Dermis microvascular lymphatic vessel endothelial cell (primary cell): ENCODE measurements around the gene LRRK1. TPM values are rescaled to one million over a fixed set of nuclear protein-coding genes. Genes with fewer than 3 reads are reported as not detected.

Source experiments
- DNase-seq, 2 donors: peaks; one replicate each; pipeline versions ENCODE4 v3.0.0 to v3.0.0-alpha.2; 2010; ENCODE audit warnings: low read depth in 2 of 2
- total RNA-seq: library from RNA; depleted of rRNA; stranded (reverse); fragments of >200 nt; gene quantifications from 2 replicates; pipeline ENCODE4 v1.2.1, GENCODE V29; 2014

LRRK1 gene
- total RNA-seq, 1 donor from 2014 or later = 5.9 TPM

DNA sequence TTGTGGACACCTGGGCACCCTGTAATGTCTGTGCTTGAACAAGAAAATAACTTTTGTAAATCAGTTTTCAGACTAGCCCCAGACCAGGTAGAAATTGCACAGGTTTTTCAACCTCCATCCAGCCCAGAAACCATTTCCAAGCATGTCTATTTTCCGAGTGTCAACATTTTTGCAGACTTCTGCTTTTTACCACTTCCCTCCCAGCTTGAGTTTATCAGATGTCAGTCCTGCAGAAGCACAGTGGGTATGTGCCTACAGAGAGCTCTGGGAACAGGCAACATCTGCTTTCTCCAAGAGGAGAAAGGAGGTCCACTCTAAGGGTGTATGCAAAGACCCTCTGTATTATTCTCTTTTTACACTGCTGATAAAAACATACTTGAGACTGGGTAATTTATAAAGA is 83.9 kb downstream of the LRRK1 start:
- no peak for DNase-seq

DNA sequence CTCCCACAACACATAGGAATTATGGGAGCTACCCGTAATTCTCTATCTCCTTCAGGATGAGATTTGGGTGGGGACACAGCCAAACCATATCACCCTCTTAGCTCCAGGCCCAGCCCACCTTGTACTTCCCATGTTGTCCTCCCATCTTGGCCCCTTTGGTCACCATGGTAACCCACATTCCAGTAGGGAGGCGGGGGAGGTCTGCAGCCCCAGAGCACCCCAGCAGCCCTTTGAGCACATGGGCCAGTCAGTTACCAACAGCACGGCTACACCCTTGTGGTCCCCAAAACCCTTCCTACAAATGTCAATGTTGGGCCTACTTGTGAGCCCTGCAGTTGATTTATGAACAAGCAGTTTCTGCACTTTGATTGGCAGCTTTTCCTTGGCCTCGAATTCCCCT is 84.5 kb downstream of the LRRK1 start:
- no peak for DNase-seq

DNA sequence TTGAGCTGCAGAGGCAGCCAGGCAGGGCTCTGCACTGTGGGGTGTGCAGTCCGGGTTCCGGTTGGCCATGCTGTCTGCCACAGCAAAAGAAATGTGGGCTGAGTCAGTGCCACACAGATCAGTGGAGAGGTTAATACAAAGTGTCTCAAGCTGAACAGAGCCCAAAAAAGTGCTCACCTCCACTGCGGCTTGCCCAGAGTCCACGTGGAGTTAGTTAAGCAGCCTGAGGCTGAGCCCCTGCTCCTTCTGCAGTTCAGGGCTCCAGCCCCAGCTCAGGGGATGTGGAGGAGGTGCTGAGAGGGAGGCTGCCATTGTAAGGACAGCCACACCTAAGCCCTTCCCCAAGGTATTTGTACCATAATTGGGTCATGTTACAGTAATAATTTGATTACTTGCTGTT is 85.3 kb downstream of the LRRK1 start:
- DNase-seq = no peak

DNA sequence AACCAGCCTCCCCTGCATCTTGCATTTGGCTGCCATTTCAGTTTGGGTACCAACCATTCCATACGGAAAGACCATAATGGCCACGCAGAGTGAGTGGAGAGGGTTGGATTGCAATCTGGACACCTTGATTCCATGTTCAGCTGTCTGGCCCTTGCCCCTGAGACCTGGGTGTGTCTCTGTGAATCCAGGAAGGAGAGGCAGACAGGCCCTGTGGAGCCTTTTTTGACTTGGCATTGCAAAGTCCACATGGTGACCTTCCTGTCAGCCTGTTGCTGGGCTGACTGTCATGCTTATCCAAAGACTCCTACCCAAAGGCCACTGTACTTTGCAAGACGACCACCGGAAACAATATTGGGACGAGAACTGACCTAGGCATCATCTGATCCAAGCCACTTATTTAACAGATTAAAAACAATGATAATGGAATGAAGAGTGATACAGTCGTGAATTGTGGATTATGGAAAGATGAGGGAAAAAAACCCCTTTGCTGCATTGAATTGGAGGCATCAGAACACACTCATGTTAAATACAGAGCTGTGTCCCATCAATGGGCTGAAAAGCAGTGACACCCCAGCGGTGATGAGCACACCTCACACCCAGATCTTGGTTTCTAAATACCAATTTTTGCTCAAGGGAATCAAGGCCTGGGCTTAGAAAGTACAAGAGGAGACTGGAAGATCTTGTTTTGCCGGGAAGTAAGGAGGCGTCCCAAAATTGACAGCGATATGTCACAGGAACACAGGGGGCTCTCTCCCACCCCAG is 86.0 kb downstream of the LRRK1 start:
- DNase-seq = no peak

DNA sequence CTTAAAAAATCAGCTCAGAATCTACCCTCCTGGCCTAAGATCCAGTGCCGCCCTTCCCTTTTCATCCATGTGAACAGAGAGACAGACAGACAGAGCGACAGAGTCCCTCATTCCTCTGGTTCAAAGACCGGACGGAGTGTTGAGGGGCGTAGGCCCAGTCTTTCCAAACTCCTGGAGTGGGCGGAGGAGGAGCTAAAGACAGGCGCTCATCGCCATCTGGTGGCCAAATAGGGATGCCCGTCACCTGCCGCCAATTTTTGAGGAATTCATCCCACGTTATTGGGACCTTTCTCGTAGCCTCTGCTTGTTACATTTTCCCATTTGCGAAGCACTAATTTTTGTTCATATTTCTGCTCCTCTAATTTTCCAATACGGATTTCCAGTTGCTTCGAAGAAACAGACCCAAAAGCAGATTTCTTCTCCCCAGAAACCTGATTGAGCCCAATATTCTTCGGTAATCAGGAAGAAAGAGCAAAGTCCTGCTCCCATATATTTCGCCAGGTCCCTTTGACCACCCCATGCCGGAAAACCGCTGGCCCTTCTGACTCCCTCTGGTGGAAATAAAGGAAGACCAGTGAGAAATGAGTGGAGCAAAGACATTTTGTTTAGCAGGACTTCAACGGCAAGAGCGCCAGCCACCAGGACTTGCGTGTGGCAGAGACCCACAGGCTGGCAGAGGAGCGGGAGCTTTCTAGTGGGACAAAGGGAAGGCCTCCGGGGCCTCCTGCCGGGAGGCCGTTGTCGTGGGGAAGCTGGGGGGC is 88.0 kb downstream of the LRRK1 start:
- peak; percentile 66 to 80 for DNase-seq

DNA sequence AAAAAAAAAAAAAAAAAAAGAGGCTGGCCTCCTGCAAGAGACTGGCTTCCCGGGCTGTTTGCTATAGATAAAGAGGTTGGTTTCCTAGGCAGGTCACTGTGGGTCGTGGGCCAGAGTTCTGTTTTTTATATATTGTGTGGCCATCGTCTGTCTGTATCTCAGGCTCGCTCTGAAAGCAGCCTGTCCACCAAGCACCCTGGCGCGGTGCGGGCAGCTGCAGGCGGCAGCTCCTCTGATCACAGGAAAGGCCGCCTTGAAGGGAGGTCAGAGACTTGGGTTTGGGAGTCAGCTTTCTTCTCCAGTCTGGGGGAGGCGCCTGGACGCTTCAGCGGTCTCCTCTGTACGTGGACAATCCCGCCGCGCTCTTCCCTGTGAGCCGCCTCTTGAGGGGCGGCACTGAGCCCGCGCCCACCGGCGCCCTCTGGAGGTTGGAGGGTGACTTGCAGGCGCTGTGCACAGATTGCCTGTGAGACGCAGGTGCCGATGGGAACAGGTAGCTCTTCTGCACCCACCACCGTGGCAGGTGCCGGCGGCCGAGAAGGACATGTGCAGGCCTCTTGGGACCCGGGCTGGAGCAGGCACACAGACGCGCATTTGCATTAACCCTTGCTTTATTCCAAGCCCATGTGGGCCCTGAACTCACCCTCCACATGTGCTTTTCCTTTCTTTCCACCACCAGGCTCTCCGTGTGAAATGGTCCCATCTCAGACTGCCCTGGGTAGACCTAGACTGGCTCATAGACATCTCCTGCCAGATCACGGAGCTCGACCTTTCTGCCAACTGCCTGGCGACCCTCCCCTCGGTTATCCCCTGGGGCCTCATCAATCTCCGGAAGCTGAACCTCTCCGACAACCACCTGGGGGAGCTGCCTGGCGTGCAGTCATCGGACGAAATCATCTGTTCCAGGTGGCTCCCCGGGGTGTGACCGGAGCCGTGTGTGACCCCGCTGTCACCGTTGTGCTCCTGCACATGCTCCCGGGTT is 89.3 kb downstream of the LRRK1 start:
- peak; percentile 47 to 80 for DNase-seq

DNA sequence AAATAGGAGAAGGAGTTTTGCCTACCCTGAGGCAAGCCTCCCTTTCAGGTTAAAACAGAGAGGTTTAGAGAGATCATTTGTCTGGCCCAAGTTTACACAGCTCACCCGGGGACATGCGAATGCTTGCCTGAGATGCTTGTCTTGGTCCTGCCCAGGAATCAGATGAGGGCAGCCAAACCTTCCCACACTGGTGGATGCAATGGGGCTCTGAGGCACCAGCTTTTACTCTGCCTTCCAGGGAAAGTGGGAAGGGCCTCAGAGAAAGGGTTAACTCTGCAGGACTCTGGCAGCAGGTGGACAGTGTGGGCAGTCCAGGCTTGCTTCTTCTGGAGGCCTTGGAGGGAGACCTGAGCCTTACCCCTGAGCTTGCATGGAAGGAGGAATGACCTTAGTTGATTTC is 90.0 kb downstream of the LRRK1 start:
- no peak for DNase-seq

DNA sequence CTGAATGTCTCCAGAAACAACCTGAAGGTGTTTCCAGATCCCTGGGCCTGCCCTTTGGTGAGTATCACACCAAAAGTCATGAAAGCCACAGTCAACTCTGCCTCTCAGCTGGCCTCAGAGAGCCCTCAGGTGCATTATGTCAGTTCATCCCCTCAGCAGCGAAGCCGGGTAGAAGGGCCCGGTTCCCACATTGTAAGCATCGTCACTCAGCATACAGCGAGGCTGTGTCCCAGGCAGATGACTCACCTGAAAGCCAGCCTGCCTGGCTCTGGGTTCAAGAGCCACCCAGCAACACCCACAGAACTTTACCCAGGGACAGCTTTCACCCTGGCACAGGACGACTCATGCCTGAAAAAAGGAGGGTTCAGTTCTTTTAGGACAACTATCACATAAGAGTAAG is 91.6 kb downstream of the LRRK1 start:
- no peak for DNase-seq

DNA sequence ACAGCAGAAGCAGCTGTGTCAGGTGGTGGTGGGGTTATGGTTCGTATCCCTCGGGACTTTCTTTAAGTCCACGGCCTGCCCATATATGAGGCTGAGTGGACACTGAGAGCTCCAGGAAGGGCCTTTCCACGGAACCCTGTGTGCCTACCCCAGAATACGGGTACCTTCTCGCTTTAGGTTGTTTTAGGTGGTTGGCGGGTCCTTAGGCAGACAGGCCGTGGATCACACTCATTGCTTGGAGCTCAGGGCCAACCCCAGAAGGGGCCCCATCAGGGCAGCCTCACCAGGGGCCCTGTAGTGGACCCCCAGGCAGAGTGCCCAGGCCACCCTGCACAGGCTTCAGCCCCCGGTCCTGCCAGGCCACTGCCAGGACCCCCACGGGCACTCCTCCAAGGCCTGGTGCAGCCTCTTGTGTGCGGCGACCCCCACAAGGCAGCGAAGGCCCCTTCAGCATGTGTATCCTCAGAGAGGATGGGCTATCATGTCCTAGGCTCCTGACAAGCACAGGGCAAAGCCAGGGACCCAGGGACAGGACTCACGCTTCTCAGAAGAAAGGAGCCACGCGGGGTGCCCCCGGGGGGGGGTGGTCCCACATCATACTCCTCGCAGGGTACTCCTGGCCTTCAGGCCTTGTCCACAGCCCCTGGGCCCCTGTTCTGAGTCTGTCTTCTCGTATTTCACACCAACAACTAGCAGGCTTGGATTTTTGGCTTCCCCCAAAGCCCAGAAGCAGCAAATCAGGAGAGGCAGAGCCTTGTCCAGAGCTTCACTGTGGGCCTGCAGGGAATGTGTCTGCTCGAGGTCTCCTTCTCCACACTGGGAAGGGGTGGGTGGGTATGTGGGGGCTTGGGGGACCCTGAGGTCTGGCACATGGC is 93.4 kb downstream of the LRRK1 start:
- no peak for DNase-seq

DNA sequence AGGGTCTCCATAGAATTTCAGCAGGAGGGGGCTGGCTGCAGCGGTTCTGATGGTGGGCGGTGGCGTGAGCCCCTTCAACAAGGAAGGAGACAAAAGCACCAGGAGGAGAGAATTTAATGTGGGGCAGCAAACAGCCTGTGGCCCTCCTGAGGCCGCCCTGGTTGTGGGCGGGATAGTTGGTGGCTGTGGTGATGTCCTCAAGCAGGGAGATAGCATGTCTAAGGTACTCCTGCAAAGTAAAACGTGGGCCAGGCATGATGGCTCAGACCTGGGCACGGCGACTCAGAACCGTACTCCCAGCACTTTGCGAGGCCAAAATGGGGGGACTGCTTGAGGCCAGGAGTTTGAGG is 94.0 kb downstream of the LRRK1 start:
- DNase-seq = no peak

DNA sequence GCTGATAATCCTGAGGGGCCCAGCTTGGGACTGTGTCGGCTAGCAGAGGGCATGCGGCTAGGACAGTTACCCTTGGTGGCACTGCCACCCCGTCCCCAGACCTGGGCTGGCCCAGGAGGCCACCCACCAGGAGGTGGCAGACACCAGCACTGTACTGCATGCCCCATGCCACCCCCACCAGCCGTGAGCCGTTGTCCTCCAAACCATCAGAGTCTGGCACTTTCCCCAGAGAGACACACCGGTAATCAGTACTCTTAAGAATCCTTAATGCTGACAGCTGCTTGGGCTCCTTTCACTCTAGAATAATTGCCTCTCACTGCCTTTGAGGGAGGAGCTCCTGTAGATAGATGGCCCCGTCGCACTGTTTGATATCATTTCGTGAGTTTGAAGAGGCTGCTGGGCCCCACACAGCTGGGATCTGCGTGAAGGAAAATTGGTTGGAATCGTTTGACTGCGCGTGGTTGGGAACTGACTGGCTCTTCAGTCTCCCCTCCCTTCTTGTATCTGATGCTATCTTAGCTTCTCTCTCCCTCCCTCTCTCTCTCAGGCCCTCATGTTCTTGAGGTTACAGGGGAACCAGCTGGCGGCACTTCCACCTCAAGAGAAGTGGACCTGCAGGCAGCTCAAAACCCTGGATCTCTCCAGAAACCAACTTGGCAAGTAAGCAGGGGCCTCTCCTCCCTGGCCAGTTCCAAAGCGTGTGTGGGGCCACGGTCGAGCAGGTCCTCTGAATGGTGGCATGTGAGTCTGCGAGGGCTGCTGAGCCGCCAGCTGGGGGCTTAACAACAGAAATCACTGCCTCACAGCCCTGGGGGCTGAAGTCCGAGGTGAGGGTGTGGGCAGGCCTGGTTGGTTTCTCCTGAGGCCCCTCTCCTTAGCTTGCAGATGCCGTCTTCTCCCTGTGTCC is 94.9 kb downstream of the LRRK1 start:
- no peak for DNase-seq

DNA sequence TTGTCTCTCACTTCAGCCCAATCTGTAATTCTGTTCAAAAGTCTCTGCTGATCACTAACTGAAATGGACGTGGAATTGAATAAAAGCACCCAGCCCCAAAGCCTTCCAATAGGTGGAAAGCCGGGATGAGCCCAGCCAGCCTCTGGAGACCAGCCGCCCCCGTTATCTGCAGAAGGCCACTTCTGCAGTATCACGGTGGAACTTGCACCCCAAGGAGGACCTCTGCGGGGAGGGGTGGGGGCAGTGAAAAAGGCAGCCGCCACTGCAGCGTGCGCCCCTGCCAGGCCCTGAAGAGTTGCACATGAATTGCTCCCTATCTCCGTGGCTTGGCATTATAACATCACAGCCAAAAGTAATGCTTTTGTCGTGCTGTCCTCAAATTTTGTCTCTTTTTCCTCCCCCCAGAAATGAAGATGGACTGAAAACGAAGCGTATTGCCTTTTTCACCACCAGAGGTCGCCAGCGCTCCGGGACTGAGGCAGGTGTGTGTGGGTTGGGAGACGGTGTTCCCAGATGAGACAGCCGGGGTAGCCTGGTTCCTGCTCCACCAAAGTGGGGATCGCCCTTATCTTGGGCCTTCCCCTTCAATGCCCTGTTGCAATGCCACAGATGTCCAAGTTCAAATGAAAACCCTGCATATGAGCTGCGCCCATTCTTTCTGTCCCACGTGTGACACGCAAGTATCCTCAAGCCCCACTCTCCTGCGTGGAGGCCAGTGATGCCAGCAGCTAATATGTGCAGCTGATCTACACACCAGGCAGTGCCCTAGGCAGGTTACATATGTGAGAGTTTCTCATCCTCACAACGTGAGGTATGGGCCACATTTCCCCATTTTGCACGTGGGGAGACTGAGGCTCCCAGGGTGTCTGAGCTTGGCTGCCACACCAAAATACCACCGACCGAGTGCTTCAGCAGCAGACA is 96.0 kb downstream of the LRRK1 start:
- peak; percentile 60 to 67 for DNase-seq

DNA sequence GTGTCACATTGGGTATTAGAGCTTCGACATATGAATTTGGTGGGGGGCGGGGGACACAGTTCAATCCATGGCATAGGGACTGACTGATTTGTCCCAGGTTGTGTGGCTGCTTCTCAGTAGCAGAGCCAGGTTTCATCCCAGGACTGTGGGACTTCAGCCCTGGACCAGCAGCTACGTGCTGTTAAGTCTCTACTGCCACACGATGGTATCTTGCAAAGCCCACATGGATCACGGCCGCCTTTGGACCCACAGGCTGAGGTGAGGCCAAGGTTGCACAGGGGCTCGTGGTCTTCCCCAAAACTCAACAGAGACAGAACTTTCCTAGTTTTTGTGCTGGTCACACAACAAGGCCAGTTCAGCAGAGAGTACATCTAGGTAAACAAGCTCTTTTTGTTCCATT is 97.4 kb downstream of the LRRK1 start:
- no peak for DNase-seq

DNA sequence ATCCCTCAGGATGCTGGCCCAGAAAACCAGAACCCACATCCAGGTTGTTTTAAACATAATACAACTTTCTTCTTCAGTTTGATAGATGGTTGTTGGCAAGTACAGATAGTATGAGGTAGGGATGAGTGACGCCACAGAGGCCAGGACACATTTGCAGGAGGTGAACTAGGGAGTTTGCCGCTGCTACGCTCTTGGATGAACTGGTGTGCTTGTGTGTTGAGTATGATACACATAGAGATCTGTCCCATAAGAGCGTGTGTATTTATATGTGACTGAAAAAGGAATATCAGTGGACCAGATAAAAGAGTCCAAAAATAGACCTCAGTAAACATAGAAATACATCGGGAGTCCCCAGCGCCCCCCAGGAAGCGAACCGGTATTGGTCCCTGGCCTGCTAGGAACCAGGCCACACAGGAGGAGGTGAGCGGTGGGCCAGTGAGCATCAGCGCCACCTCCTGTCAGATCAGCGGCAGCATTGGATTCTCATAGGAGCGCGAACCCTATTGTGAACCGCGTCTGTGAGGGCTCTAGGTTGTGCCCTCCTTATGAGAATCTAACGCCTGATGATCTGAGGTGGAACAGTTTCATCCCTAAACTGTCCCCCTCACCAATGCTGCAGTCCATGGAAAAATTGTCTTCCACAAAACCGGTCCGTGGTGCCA is 98.1 kb downstream of the LRRK1 start:
- DNase-seq = peak in 1 of 2 donors; percentile 17

DNA sequence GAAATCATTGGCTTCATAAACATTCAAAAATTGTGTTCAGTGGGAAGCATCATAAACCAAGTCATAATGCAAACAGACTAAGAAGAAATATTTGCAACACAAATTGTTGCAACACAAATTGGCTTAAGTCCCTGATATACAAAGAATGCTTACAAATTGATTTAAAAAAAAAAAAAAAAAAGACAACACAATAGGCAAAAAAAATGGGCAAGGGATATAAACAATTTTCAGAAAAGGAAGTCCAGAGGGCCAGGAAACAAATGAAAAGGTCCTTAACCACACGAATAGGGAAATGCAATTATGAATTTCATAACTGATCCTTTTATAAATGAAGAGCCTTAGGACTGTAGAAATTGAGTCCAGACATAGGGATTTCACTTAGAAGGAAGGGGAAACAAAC is 98.9 kb downstream of the LRRK1 start:
- peak in 1 of 2 donors; percentile 11 for DNase-seq

DNA sequence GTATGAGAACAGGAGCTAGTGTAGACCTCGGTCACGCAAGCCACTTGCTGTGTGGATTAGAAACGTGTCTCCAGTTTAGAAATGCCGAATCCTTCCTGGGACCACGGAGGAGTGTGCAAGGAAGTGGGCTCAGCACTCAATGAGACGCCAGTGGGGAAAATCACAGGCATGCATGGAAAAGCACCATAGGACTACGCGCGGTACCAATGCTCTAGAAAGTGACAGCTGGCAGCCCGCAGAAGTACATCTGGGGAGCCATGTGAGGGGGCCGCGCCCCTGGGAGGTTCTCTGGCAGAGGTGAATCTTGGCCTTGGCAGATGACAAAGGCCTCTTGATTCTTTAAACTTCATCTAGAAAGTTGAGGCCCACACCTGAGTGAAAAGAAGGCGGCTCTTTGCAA is 99.3 kb downstream of the LRRK1 start:
- DNase-seq = no peak

DNA sequence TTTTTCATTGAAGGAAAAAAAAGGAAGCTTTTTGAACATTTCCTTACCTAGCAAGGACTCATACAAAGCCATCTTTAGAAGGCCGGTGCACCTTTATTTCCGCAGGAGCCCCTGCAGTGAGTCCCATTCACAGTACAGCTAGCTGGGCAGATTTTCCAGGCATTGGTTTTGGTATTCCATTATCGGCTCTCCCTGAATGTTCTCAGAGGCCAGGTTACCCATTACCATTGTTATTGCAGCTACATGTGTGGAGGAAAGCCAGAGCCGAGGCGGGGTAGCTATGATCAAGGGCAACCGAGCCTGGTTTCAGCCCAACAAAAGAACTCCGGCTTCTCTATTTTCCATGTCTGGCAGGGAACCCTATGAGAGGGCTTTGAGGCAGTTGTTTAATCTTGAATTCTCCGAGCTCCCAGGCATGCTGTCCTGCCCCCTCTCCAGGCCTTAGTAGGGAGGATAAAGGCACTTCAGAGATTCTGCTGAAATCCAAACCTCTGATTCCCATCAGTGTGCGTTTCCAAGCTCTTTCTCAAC is 100.3 kb downstream of the LRRK1 start:
- DNase-seq = no peak

DNA sequence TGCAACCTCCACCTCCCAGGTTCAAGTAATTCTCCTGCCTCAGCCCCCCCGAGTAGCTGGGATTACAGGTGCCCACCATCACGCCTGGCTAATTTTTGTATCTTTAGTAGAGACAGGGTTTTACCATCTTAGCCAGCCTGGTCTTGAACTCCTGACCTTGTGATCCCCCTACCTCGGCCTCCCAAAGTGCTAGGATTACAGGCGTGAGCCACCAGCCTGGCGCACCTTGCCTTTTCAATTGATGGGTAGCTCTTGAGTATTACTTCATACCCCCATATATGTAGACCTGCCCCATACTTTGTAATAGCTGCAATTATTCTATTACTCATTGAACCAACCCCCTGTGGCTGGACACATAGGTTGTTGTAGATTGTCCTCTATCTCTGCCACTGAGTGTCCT is 101.3 kb downstream of the LRRK1 start:
- no peak for DNase-seq
